Upper lobe of left lung (tissue), 4 donors: ENCODE data around the gene C20orf144.
A peak's percentile ranks its signal among the peaks of the same experiment; 100 is the strongest.

ENCODE experiments used
- CTCF ChIP-seq, 6 experiments: fragments of 450-650 bp in 4 of 6; fragments of 200-600 bp in 2 of 6; sonication (generic) in 2 of 6; IDR thresholded peaks; one replicate each; pipeline ENCODE4 v1.5.1; 2016 to 2019; ENCODE audit warnings: antibody characterized with exemption in 6 of 6
- POLR2A ChIP-seq, 4 donors: fragments of 450-650 bp; IDR thresholded peaks; one replicate each; pipeline ENCODE4 v1.5.1; 2016 to 2017; ENCODE audit warnings: antibody characterized with exemption in 4 of 4, mild to moderate bottlenecking in 2 of 4
- POLR2AphosphoS5 ChIP-seq, 2 donors: sonication (generic); formaldehyde crosslinking; IDR thresholded peaks; one replicate each; pipeline ENCODE4 v1.5.1; 2017; ENCODE audit warnings: antibody characterized with exemption in 2 of 2

GRCh38 chr20:33663161-33664084, 1.3 kb downstream of the C20orf144 start:
- peak in 3 of 6 experiments; percentile 6 to 31 (median 30) for TF ChIP-seq CTCF (IDR thresholded peaks at IDR 0.05)
- peak in 2 of 4 donors; percentile 69 to 88 for TF ChIP-seq POLR2A (IDR thresholded peaks at IDR 0.05)
- TF ChIP-seq POLR2AphosphoS5 (IDR thresholded peaks at IDR 0.05): peak; percentile 65 to 66
